Measurements from ENCODE around the gene FNDC11. TPM values are rescaled to one million over a fixed set of nuclear protein-coding genes. Genes with fewer than 3 reads are reported as not detected.

The FNDC11 gene
- total and polyA plus RNA-seq, 3 experiments from 2014 or later, result 0.13 to 0.26 TPM; not detected in 1

- H3K27me3 ChIP-seq (ENCODE audit: insufficient read depth, low read length, poor library complexity, severe bottlenecking), result no peaks in the 10 kb centered on the region
- POLR2A ChIA-PET, result no interaction called here
- H3K4me1 ChIP-seq (ENCODE audit: insufficient read depth, low read length), result no peaks in the 10 kb centered on the region
- DNase-seq, result no peak
- H3K4me3 ChIP-seq (ENCODE audit: low read length), result no peak overlapping the region
- Mint-ChIP-seq H3K36me3 (peaks cover 0 to 2% (median 0%) of the 10 kb centered on the region in 3 donors), H3K27ac (no peak overlapping the region), H3K4me3 (no peak overlapping the region), H3K27me3 (peaks cover 8 to 13% of the 10 kb centered on the region in 2 donors), H3K9me3 (peaks cover 0 to 4% (median 0%) of the 10 kb centered on the region in 5 donors), H3K4me1 (peaks cover 3 to 9% (median 4%) of the 10 kb centered on the region in 3 donors)
- H3K27ac ChIP-seq (ENCODE audit: low read depth, low read length), result no peak overlapping the region
- CTCF ChIA-PET, result interaction anchor here (1.2 kb wide), 1 partner anchor 9 kb away, joined by 5 read pairs; the partner anchor contains the start of gene PTK6
- H3K9me3 ChIP-seq (ENCODE audit: low read length), result no peaks in the 10 kb centered on the region
- H3K36me3 ChIP-seq (ENCODE audit: insufficient read depth, low read length), result no peaks in the 10 kb centered on the region
Measured at GRCh38 chr20:63546256-63546955, 7.6 kb upstream of the FNDC11 start.

GRCh38 chr20:63546956-63547724 is 6.8 kb upstream of the FNDC11 start:
- Histone ChIP-seq H3K9me3 (ENCODE audit: low read length) (no peaks in the 10 kb centered on the region), H3K27me3 (ENCODE audit: insufficient read depth, low read length, poor library complexity, severe bottlenecking) (no peaks in the 10 kb centered on the region), H3K36me3 (ENCODE audit: insufficient read depth, low read length) (no peaks in the 10 kb centered on the region), H3K4me1 (ENCODE audit: insufficient read depth, low read length) (peaks cover 4% of the 10 kb centered on the region), H3K4me3 (ENCODE audit: low read length) (no peak overlapping the region), H3K27ac (ENCODE audit: low read depth, low read length) (no peak overlapping the region)
- Mint-ChIP-seq H3K4me1 (peaks cover 3 to 10% (median 4%) of the 10 kb centered on the region in 3 donors), H3K4me3 (peak overlapping the region in 1 of 7 donors; percentile 36), H3K9me3 (peaks cover 0 to 4% (median 0%) of the 10 kb centered on the region in 5 donors), H3K27ac (no peak overlapping the region), H3K36me3 (peaks cover 0 to 2% (median 0%) of the 10 kb centered on the region in 3 donors), H3K27me3 (peaks cover 8 to 13% of the 10 kb centered on the region in 2 donors)
- CTCF ChIA-PET, result interaction anchor here (1.0 to 1.2 kb wide), 2 partner anchors 9 to 10 kb away, joined by 3 to 5 read pairs; partner anchors contain the start of gene PTK6
- no peak for DNase-seq
- POLR2A ChIA-PET, result no interaction called here

GRCh38 chr20:63547725-63548480 is 6.1 kb upstream of the FNDC11 start, which contains the start of gene SRMS:
Gene SRMS (minus strand): TSS chr20:63547749. CDS start chr20:63547463, 286 bp downstream.
- peak within 1 kb of the TSS in 1 of 7 donors; percentile 36 for H3K4me3 Mint-ChIP-seq
- CTCF ChIA-PET, result interaction anchor here (1.0 kb wide), 1 partner anchor 10 kb away, joined by 3 read pairs; no protein-coding TSS in a partner anchor
- no peak within 1 kb of the TSS for H3K27ac Mint-ChIP-seq
- DNase-seq, result no peak
- Histone ChIP-seq H3K27ac (ENCODE audit: low read depth, low read length) (no peak within 1 kb of the TSS), H3K36me3 (ENCODE audit: insufficient read depth, low read length) (no peaks in the 10 kb centered on the region), H3K9me3 (ENCODE audit: low read length) (no peaks in the 10 kb centered on the region), H3K4me3 (ENCODE audit: low read length) (no peak within 1 kb of the TSS), H3K27me3 (ENCODE audit: insufficient read depth, low read length, poor library complexity, severe bottlenecking) (no peaks in the 10 kb centered on the region), H3K4me1 (ENCODE audit: insufficient read depth, low read length) (peaks cover 11% of the 10 kb centered on the region)
- H3K36me3 Mint-ChIP-seq, result peaks cover 0 to 2% (median 0%) of the 10 kb centered on the region in 3 donors
- POLR2A ChIA-PET, result no interaction called here
- H3K9me3 Mint-ChIP-seq, result peaks cover 0 to 4% (median 0%) of the 10 kb centered on the region in 5 donors
- H3K27me3 Mint-ChIP-seq, result peaks cover 10 to 13% of the 10 kb centered on the region in 2 donors
- H3K4me1 Mint-ChIP-seq, result peaks cover 8 to 17% (median 10%) of the 10 kb centered on the region in 3 donors

- Mint-ChIP-seq H3K36me3 (peaks cover 0 to 2% (median 0%) of the 10 kb centered on the region in 3 donors), H3K27ac (no peak overlapping the region), H3K27me3 (peaks cover 10 to 13% of the 10 kb centered on the region in 2 donors), H3K4me1 (peaks cover 12 to 23% (median 14%) of the 10 kb centered on the region in 3 donors), H3K4me3 (no peak overlapping the region), H3K9me3 (peaks cover 0 to 4% (median 0%) of the 10 kb centered on the region in 5 donors)
- Histone ChIP-seq H3K4me1 (ENCODE audit: insufficient read depth, low read length) (peaks cover 16% of the 10 kb centered on the region), H3K27me3 (ENCODE audit: insufficient read depth, low read length, poor library complexity, severe bottlenecking) (no peaks in the 10 kb centered on the region), H3K4me3 (ENCODE audit: low read length) (no peak overlapping the region), H3K36me3 (ENCODE audit: insufficient read depth, low read length) (no peaks in the 10 kb centered on the region), H3K9me3 (ENCODE audit: low read length) (no peaks in the 10 kb centered on the region), H3K27ac (ENCODE audit: low read depth, low read length) (no peak overlapping the region)
- no peak for DNase-seq
- POLR2A ChIA-PET, result no interaction called here
- CTCF ChIA-PET, result interaction anchor here (1.0 kb wide), 1 partner anchor 11 kb away, joined by 3 read pairs; no protein-coding TSS in a partner anchor
Measured at GRCh38 chr20:63548542-63548941, 5.4 kb upstream of the FNDC11 start.

- no peak overlapping the region for H3K4me3 Mint-ChIP-seq
- Histone ChIP-seq H3K4me1 (ENCODE audit: insufficient read depth, low read length) (peaks cover 16% of the 10 kb centered on the region), H3K4me3 (ENCODE audit: low read length) (no peak overlapping the region), H3K27ac (ENCODE audit: low read depth, low read length) (no peak overlapping the region), H3K36me3 (ENCODE audit: insufficient read depth, low read length) (no peaks in the 10 kb centered on the region), H3K27me3 (ENCODE audit: insufficient read depth, low read length, poor library complexity, severe bottlenecking) (no peaks in the 10 kb centered on the region), H3K9me3 (ENCODE audit: low read length) (no peaks in the 10 kb centered on the region)
- no peaks in the 10 kb centered on the region for H3K36me3 Mint-ChIP-seq
- H3K9me3 Mint-ChIP-seq, result peaks cover 0 to 4% (median 0%) of the 10 kb centered on the region in 5 donors
- no peak for DNase-seq
- H3K27me3 Mint-ChIP-seq, result peaks cover 10 to 13% of the 10 kb centered on the region in 2 donors
- H3K4me1 Mint-ChIP-seq, result peaks cover 12 to 23% (median 14%) of the 10 kb centered on the region in 3 donors
- POLR2A ChIA-PET, result no interaction called here
- CTCF ChIA-PET, result no interaction called here
- H3K27ac Mint-ChIP-seq, result no peak overlapping the region
Measured at GRCh38 chr20:63549019-63549418, 4.9 kb upstream of the FNDC11 start.

GRCh38 chr20:63549679-63550282 is 4.2 kb upstream of the FNDC11 start:
- H3K36me3 Mint-ChIP-seq, result no peaks in the 10 kb centered on the region
- DNase-seq, result no peak
- H3K27me3 Mint-ChIP-seq, result peaks cover 10 to 13% of the 10 kb centered on the region in 2 donors
- Histone ChIP-seq H3K36me3 (ENCODE audit: insufficient read depth, low read length) (no peaks in the 10 kb centered on the region), H3K4me1 (ENCODE audit: insufficient read depth, low read length) (peaks cover 16% of the 10 kb centered on the region), H3K9me3 (ENCODE audit: low read length) (no peaks in the 10 kb centered on the region), H3K4me3 (ENCODE audit: low read length) (no peak overlapping the region), H3K27ac (ENCODE audit: low read depth, low read length) (no peak overlapping the region), H3K27me3 (ENCODE audit: insufficient read depth, low read length, poor library complexity, severe bottlenecking) (no peaks in the 10 kb centered on the region)
- peaks cover 0 to 4% (median 0%) of the 10 kb centered on the region in 5 donors for H3K9me3 Mint-ChIP-seq
- peak overlapping the region in 1 of 7 donors; percentile 24 for H3K4me3 Mint-ChIP-seq
- ChIA-PET CTCF (interaction anchor here (4.4 kb wide), 1 partner anchor 12 kb away, joined by 35 read pairs; the partner anchor contains the start of gene PTK6), POLR2A (interaction anchor here (0.6 kb wide), 1 partner anchor 178 kb away, joined by 13 read pairs; no protein-coding TSS in a partner anchor)
- H3K27ac Mint-ChIP-seq, result peak overlapping the region in 1 of 8 donors; percentile 60
- H3K4me1 Mint-ChIP-seq, result peaks cover 12 to 30% (median 14%) of the 10 kb centered on the region in 3 donors

GRCh38 chr20:63551068-63551467 is 2.9 kb upstream of the FNDC11 start:
- POLR2A ChIA-PET, result no interaction called here
- Histone ChIP-seq H3K27me3 (ENCODE audit: insufficient read depth, low read length, poor library complexity, severe bottlenecking) (no peaks in the 10 kb centered on the region), H3K9me3 (ENCODE audit: low read length) (no peaks in the 10 kb centered on the region), H3K36me3 (ENCODE audit: insufficient read depth, low read length) (no peaks in the 10 kb centered on the region), H3K4me1 (ENCODE audit: insufficient read depth, low read length) (peaks cover 16% of the 10 kb centered on the region), H3K27ac (ENCODE audit: low read depth, low read length) (no peak overlapping the region), H3K4me3 (ENCODE audit: low read length) (no peak overlapping the region)
- Mint-ChIP-seq H3K27me3 (peaks cover 10 to 13% of the 10 kb centered on the region in 2 donors), H3K4me1 (peaks cover 12 to 30% (median 14%) of the 10 kb centered on the region in 3 donors), H3K4me3 (peak overlapping the region in 1 of 7 donors; percentile 75), H3K36me3 (no peaks in the 10 kb centered on the region), H3K27ac (peak overlapping the region in 2 of 8 donors; percentile 45 to 89), H3K9me3 (no peaks in the 10 kb centered on the region)
- DNase-seq, result no peak
- CTCF ChIA-PET, result interaction anchor here (3.1 to 4.4 kb wide), 2 partner anchors 13 to 91 kb away, joined by 11 to 35 read pairs; partner anchors contain the start of gene PTK6
